ENCODE results near the gene KCNH2.

KCNH2 gene

GRCh38 chr7:150994838-150995510 lies 16.9 kb upstream of the KCNH2 start:
- DNase-seq: no peak

DNA sequence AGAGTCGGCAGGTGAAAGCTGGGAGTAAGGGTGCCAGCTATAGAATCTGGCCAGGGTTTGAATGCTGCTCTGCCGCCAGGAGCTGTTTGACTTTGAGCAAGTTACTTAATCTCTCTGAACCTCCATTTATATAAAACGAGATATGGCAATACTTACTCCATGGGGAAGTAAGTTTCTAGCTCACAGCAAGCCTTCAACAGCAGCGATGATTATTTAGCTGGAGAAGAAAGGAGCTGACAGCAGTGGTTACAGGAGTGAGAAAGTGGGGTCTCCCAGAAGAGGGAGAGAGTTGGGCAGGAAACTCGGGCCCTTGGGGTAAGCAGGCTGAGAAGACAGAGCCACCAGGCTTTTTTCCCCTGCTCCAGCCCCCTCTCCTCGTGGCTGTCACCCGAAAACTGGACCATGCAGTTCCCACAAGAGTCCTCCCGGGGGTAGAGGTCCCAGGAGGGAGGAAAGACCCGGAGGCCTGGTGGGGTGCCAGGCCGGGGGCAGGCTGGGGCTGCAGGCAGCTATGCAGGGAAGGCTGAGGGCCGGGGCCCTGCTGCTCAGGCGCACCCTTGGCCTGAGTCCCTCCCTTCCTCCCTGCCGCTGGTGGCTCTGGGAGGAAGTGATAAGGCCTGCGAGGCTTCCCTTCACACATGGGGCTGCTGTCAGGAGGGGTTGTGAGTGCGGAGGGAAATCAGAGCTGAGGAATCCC lies 16.2 kb upstream of the KCNH2 start:
- no peak for DNase-seq

DNA sequence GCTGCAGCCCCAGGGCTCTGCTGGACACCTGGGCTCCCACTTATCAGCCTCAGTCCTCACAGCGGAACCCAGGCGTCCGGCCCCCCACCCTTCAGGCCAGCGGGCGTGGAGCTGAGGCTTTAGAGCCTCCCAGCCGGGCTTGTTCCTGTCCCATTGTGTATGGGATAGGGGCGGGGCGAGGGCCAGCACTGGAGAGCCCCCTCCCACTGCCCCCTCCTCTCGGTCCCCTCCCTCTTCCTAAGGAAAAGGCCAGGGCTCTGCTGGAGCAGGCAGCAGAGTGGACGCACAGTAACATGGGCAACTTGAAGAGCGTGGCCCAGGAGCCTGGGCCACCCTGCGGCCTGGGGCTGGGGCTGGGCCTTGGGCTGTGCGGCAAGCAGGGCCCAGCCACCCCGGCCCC lies 15.4 kb upstream of the KCNH2 start:
- no peak for DNase-seq

GRCh38 chr7:150992833-150993302 lies 14.7 kb upstream of the KCNH2 start:
- DNase-seq: no peak

DNA sequence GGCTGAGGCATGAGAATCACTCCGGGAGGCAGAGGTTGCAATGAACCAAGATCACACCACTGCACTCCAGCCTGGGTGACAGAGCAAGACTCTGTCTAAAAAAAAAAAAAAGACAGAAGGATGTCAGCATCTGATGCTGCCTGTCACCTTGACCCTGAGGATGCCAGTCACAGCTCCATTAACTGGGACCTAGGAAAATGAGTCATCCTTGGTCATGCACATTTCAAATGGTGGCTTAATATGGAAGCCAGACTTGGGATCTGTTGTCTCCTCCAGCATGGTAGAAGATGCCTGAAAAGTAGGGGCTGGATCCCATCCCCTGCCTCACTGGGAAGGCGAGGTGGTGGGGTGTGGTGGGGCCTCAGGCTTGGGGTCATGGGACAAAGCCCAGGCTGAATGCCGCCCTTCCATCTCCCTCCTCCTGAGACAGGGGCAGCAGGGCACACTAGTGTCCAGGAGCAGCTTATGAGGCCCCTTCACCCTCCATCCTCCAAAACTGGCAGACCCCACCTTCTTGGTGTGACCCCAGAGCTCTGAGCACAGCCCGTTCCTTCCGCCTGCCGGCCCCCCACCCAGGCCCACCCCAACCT lies 14.0 kb upstream of the KCNH2 start:
- no peak for DNase-seq

DNA sequence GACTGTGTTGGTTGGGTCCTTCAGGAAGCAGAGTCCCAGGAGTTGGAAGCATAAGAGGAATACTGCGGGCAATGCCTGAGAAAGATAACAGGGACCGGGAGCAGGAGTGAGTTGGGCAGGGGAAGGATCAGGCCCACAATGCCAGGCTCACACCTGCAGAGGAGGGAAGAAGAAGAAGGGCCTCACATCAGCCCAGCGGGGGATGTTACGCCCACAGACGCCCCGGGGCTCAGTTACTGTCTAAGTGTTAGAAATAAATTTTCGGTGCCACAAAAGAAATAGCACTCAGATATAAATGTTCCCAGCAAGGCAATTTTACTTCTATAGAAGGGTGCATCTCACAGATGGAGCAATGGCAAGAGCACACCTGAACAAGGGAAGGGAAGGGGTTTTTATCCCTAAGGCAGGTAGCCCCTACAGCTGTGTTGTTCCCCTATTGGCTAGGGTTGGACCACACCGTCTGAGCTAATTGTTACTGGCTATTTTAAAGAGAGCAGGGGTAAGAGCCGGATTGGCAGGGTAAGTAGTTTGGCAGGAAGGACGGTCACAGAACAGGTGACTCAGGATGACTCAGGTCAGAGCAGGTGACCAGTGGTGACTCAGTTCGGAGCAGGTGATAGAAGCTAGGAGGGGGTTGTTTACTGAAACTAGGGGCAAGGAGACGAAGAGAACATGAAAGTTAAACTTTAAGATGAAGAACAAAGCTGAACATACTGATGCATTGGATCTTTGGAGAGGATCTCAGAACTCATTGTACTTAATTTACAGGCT lies 12.5 kb upstream of the KCNH2 start, which contains the start of gene NOS3:
Gene NOS3, plus strand, starts transcription at position 602 of the 771 bp plus-strand sequence. CDS start 2,787 bp downstream, outside the sequence.
- DNase-seq: no peak

GRCh38 chr7:150989456-150989855 lies 11.3 kb upstream of the KCNH2 start:
- DNase-seq: no peak

DNA sequence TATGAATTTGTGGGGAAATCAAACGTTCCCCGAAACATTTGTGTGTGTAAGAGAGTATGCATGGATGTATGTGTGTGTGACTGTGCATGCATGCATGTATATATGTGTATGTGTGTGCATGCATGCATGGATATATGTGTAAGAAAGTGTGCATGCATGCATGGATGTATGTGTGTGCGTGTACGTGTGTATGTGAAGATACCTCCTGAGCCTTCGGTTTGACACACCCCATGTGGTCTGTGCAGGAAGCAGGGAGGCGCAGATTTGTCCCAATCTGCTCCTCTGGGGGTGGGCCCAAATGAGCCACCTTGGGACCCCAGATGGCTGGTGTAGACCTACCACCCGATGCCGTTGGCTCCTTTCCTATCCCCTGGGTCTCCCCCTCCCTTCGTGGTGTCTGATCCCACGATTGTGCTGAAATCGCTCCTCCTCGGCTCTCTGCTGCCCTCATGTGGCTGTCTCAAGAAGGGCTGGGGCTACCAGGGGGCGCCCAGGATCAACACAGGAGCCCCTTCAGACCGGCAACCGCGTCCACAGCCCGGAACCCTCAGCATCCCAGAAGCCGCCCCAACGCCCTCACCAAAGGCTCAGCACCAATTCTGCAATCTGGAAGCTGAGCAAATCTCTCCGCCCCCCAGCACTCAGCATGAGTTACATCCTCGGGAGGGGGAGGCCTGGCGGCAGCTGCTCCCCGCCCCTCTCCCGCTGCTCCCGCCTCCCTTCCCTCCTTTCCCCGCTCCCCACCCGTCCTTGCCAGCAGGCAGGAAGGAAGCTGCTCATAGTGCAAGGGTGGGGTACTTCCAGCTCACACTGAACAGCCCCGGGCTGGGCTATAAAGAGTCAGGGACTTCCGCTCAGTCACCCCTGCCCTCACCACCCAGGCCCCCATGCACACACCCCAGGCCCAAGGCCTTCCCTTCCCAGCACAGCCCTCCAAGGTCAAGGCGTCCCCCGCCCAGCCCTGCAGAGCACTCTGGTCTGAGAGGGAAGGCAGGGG lies 10.4 kb upstream of the KCNH2 start:
- peak; percentile 57 for DNase-seq

GRCh38 chr7:150986556-150986955 lies 8.4 kb upstream of the KCNH2 start:
- DNase-seq: no peak

DNA sequence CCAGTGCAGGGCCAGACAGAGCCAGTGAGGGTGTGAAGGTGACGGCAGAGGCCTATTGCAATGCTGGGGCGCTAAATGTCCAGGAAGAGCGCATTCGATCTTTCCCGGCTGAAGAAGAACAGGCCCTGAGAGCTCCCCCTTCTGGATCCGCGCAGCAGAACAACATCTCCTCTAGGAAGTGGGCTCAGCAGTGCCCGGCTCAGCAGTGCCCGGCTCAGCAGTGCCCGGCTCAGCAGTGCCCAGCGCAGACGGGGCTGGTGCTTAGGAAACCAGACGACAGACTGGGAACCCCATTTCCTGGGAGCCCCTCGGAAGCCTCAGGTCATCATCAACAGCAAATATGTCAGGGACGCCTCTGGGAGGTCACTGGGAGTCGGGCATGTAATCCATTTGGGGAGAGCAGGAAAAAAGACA lies 8.0 kb upstream of the KCNH2 start:
- peak; percentile 52 for DNase-seq

DNA sequence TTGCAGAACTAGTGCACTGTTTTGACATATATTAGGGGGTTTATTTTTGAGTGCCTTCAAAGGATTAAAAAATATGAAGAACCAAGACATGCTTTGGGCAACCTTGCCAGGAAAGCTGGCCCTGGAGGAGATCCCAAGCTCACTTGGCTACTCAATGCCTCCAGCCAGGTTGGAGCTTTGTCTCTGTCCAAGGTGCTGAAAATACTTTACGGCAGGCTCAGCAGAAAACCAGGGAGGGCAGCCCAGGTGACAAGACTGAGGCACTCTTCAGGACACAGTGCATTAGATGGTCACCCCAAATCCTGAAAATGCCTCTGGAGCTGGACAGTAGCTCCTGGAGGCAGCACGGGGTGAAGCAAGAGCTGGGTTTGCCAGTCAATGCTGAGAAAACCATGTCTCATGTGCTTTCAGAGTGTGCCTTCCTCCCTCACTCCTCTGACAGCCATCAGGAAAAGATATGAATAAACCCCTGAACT lies 5.8 kb upstream of the KCNH2 start:
- peak; percentile 29 for DNase-seq

- no peak for DNase-seq
These were observed 4.2 kb upstream of the KCNH2 start for GRCh38 chr7:150982351-150982750.

DNA sequence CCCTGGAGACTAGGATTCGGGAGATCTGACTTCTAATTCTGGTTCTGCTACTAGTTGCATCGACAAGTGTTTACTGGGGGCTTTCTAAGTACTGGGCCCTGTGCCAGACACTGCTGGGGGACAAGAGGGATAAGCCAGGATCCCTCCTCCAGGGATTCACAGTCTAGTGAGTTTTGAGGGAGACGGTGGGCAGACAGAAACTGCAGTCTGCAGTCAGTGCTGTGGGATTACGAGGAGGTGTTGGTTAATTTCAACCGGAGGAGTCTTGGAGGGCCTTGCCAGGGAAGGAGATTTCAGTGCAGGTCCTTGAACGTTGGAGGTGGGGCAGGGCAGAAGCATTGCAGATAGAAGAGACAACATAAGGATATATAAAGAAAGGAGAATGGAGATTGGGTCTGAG lies 3.5 kb upstream of the KCNH2 start:
- no peak for DNase-seq

DNA sequence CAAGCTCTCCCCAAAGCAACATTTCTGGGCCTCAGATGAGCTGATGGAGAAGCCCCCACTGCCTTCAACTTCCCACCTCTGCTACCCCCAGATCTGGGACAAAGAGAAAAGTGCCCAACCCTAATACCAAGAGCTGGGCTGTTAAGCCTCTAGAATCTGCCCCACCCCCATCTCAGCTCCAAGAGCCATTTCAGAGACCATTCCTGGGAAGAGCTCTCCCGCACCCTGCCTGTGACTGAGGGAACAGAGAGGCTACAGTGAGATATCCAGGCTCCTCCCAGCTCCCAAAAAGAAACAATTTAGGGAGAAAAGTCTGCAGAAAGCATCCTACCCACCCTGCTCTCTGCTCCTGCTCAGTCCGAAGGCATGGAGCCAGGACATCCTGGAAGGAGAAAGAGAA lies 2.5 kb upstream of the KCNH2 start:
- no peak for DNase-seq

GRCh38 chr7:150979713-150980390 lies 1.7 kb upstream of the KCNH2 start:
- no peak for DNase-seq

GRCh38 chr7:150977382-150978125 lies 567 bp downstream of the KCNH2 start:
- no peak for DNase-seq

- DNase-seq: no peak
These were observed 1.4 kb downstream of the KCNH2 start for GRCh38 chr7:150976529-150977381.

GRCh38 chr7:150975536-150976319 lies 2.4 kb downstream of the KCNH2 start:
- DNase-seq: no peak
